ENCODE results near the gene ERP44. TPM values are rescaled to one million over a fixed set of nuclear protein-coding genes. Genes with fewer than 3 reads are reported as not detected.

ERP44 gene
- total and polyA plus RNA-seq, 2 experiments from 2014 or later = 23.8 to 50.5 TPM

DNA sequence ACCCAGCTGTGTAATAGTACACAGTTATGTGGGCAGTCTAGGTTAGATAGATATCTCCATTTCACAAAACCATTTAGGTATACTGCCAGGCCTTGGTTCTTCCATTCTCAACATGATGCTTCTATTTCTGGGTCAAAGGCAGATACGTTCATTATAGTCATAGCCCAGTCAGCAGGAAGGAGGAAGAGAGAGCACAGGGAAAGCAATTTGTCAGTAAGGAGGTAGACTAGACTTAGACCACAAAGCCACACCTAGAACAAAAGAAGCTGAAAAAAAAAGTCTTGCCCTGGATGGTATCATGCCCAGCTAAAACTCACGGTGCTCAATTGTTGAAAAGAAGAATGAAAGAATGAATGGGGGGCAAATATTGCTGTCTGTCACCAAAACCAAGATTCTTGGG, 7.8 kb upstream of the ERP44 start:
- no peak for DNase-seq
- H3K27me3 ChIP-seq (replicated peaks; ENCODE audit: insufficient read depth) = no peaks in the 10 kb centered on the region
- no peaks in the 10 kb centered on the region; the same call in 1 of the 2 replicates for H4K20me1 ChIP-seq (ENCODE audit: insufficient read depth)
- H3K79me2 ChIP-seq (ENCODE audit: insufficient read depth) = peaks cover 2% of the 10 kb centered on the region; the same call in 1 of the 2 replicates
- H3K4me3 ChIP-seq = no peak overlapping the region
- H3K36me3 ChIP-seq (ENCODE audit: low read depth) = peaks cover 35% of the 10 kb centered on the region; the same call in 1 of the 2 replicates
- no peaks in the 10 kb centered on the region for H3K9me2 ChIP-seq (ENCODE audit: insufficient read depth)
- no peak overlapping the region for H2AFZ ChIP-seq
- no peak overlapping the region for H3K9ac ChIP-seq
- WGBS, 2 experiments (ENCODE audit: low coverage in 1 of 2, low lambda C conversion rate in 2 of 2, missing lambda C conversion rate in 2 of 2) = 94 to 97% methylated on average over 2 of the region's 2 CpGs
- H3K27ac ChIP-seq = no peak overlapping the region
- H3K4me2 ChIP-seq (ENCODE audit: unreplicated experiment) = no peak overlapping the region
- TF ChIP-seq EZH2 (IDR thresholded peaks at IDR 0.05; ENCODE audit: insufficient read depth, poor library complexity, severe bottlenecking) (no peak), EZH2phosphoT487 (IDR thresholded peaks at IDR 0.05; ENCODE audit: insufficient read depth, low read depth) (no peak)
- in situ Hi-C loops (cut with MboI) = no loop called here
- peaks cover 25% of the 10 kb centered on the region; the same call in 1 of the 2 replicates for H3F3A ChIP-seq (ENCODE audit: insufficient read depth)
- H3K4me1 ChIP-seq (ENCODE audit: insufficient read depth) = peaks cover 16% of the 10 kb centered on the region
- no peaks in the 10 kb centered on the region for H3K9me3 ChIP-seq (ENCODE audit: low read depth)

DNA sequence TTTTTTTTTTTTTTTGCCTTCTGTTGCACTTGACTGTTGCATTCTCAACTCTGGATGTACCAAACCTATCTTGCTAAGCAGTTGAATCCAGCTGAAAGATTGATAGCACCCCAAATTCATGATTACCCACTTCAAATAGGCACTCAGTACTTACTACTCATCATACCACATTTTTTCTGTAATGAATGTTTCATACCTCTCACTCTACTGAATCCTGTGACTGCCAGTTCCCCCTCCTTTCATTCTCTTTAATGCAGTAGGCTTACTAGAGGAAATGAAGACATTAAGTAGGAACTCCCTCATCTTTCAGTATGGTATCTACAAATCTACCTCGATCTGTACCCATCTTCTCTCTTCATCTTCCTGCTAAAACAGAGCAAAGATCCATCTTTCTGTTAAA, 7.1 kb upstream of the ERP44 start:
- H3F3A ChIP-seq (ENCODE audit: insufficient read depth) = peaks cover 19% of the 10 kb centered on the region; the same call in 1 of the 2 replicates
- 3 to 6% methylated on average over 1 of the region's 1 CpG for WGBS, 2 experiments (ENCODE audit: low coverage in 1 of 2, low lambda C conversion rate in 2 of 2, missing lambda C conversion rate in 2 of 2)

DNA sequence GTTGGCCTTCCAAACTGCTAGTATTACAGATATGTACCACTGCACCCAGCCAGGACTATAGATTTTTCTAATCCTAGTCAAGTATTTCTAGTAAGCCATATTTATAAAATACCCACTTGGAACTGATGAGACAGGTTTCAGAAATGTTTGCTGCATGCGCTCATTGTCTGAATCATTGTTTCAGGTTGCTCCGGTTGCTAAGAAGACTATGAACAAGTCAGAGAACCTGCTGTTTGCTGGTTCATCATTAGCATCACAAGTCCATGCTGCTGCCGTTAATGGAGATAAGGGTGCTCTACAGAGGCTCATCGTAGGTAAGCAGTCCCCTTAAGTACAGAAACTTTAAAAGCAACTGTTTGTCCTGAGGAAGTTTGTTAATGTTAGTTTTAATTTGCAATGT, 5.5 kb upstream of the ERP44 start:
- TF ChIP-seq EZH2phosphoT487 (IDR thresholded peaks at IDR 0.05; ENCODE audit: insufficient read depth, low read depth) (no peak), EZH2 (IDR thresholded peaks at IDR 0.05; ENCODE audit: insufficient read depth, poor library complexity, severe bottlenecking) (no peak)
- Histone ChIP-seq H3K79me2 (ENCODE audit: insufficient read depth) (peaks cover 13% of the 10 kb centered on the region; the same call in 1 of the 2 replicates), H3K36me3 (ENCODE audit: low read depth) (peaks cover 35% of the 10 kb centered on the region; the same call in 1 of the 2 replicates), H3K4me3 (no peak overlapping the region), H3F3A (ENCODE audit: insufficient read depth) (peaks cover 17% of the 10 kb centered on the region), H3K27me3 (replicated peaks; ENCODE audit: insufficient read depth) (no peaks in the 10 kb centered on the region), H3K9ac (no peak overlapping the region), H2AFZ (no peak overlapping the region), H3K27ac (no peak overlapping the region), H3K9me3 (ENCODE audit: low read depth) (no peaks in the 10 kb centered on the region), H4K20me1 (ENCODE audit: insufficient read depth) (no peaks in the 10 kb centered on the region), H3K4me1 (ENCODE audit: insufficient read depth) (0 out of 2 replicates have a peak, but pooled peaks cover 6% of the 10 kb centered on the region), H3K4me2 (ENCODE audit: unreplicated experiment) (no peak overlapping the region), H3K9me2 (ENCODE audit: insufficient read depth) (no peaks in the 10 kb centered on the region)
- DNase-seq = peak; percentile 50
- in situ Hi-C loops (cut with MboI) = no loop called here
- WGBS, 2 experiments (ENCODE audit: low coverage in 1 of 2, low lambda C conversion rate in 2 of 2, missing lambda C conversion rate in 2 of 2) = 81 to 85% methylated on average over 4 of the region's 4 CpGs

More for the DNA sequence above, 7.1 kb upstream of the ERP44 start:
- no peak overlapping the region for H3K4me2 ChIP-seq (ENCODE audit: unreplicated experiment)
- H4K20me1 ChIP-seq (ENCODE audit: insufficient read depth) = no peaks in the 10 kb centered on the region; the same call in 1 of the 2 replicates
- H3K36me3 ChIP-seq (ENCODE audit: low read depth) = peaks cover 35% of the 10 kb centered on the region; the same call in 1 of the 2 replicates
- H3K9me2 ChIP-seq (ENCODE audit: insufficient read depth) = no peaks in the 10 kb centered on the region
- TF ChIP-seq EZH2phosphoT487 (IDR thresholded peaks at IDR 0.05; ENCODE audit: insufficient read depth, low read depth) (no peak), EZH2 (IDR thresholded peaks at IDR 0.05; ENCODE audit: insufficient read depth, poor library complexity, severe bottlenecking) (no peak)
- no peak overlapping the region for H2AFZ ChIP-seq
- in situ Hi-C loops (cut with MboI) = no loop called here
- peaks cover 8% of the 10 kb centered on the region; the same call in 1 of the 2 replicates for H3K79me2 ChIP-seq (ENCODE audit: insufficient read depth)
- no peak overlapping the region for H3K27ac ChIP-seq
- no peak overlapping the region for H3K9ac ChIP-seq
- peaks cover 11% of the 10 kb centered on the region for H3K4me1 ChIP-seq (ENCODE audit: insufficient read depth)
- no peaks in the 10 kb centered on the region for H3K9me3 ChIP-seq (ENCODE audit: low read depth)
- H3K4me3 ChIP-seq = no peak overlapping the region
- DNase-seq = no peak
- H3K27me3 ChIP-seq (replicated peaks; ENCODE audit: insufficient read depth) = no peaks in the 10 kb centered on the region

DNA sequence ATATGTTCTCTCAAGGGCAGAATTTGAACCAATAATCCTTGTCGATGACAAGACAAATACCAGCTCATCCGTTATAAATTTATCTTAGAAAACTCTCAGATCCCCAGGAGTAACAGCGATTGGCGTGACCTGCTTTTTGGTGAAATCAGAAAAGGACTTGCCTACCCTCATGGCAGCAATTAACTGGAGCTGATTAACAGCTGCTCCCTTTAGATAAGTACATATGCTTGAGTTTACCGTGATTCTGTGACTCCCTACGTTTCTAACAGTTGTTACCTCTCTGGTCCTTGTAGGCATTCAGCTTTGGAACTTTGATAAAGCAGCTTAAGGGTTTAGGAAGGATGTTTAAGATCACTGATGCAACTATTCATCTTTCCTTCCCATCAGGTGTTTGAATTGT, 2.8 kb upstream of the ERP44 start:
- no peak overlapping the region for H2AFZ ChIP-seq
- H3F3A ChIP-seq (ENCODE audit: insufficient read depth) = peaks cover 18% of the 10 kb centered on the region
- WGBS, 2 experiments (ENCODE audit: low coverage in 1 of 2, low lambda C conversion rate in 2 of 2, missing lambda C conversion rate in 2 of 2) = 71 to 80% methylated on average over 6 of the region's 6 CpGs
- no peak for DNase-seq
- TF ChIP-seq EZH2phosphoT487 (IDR thresholded peaks at IDR 0.05; ENCODE audit: insufficient read depth, low read depth) = no peak
- no peak for TF ChIP-seq EZH2 (IDR thresholded peaks at IDR 0.05; ENCODE audit: insufficient read depth, poor library complexity, severe bottlenecking)
- H3K9ac ChIP-seq = no peak overlapping the region
- peaks cover 33% of the 10 kb centered on the region for H3K79me2 ChIP-seq (ENCODE audit: insufficient read depth)
- no peaks in the 10 kb centered on the region for H3K27me3 ChIP-seq (replicated peaks; ENCODE audit: insufficient read depth)
- H3K4me3 ChIP-seq = no peak overlapping the region
- in situ Hi-C loops (cut with MboI) = no loop called here
- H3K9me3 ChIP-seq (ENCODE audit: low read depth) = no peaks in the 10 kb centered on the region
- H3K9me2 ChIP-seq (ENCODE audit: insufficient read depth) = no peaks in the 10 kb centered on the region
- no peak overlapping the region for H3K27ac ChIP-seq
- no peak overlapping the region for H3K4me2 ChIP-seq (ENCODE audit: unreplicated experiment)
- H3K36me3 ChIP-seq (ENCODE audit: low read depth) = peaks cover 19% of the 10 kb centered on the region; the same call in 1 of the 2 replicates
- peaks cover 19% of the 10 kb centered on the region; the same call in 1 of the 2 replicates for H3K4me1 ChIP-seq (ENCODE audit: insufficient read depth)
- H4K20me1 ChIP-seq (ENCODE audit: insufficient read depth) = peaks cover under 1% of the 10 kb centered on the region; the same call in 1 of the 2 replicates

Data from GM23248 (cell line).